ENCODE data around the gene USP34.
A peak's percentile ranks its signal among the peaks of the same experiment; 100 is the strongest.

Gene USP34

GRCh38 chr2:61470965-61471904 is at the start of gene USP34:
Gene USP34 (minus strand): TSS chr2:61471087. CDS start chr2:61470692, 395 bp downstream.
- Histone ChIP-seq H3K9ac (ENCODE audit: low read depth in 1 of 2, low read length in 2 of 2) (peak within 1 kb of the TSS; percentile 88 to 99), H3K4me3 (ENCODE audit: low read length in 2 of 2) (peak within 1 kb of the TSS; percentile 93 to 96), H3K36me3 (ENCODE audit: control insufficient read depth in 2 of 2, insufficient read depth in 2 of 2, low read length in 2 of 2) (peaks cover 0 to 2% of the 10 kb centered on the region in 2 donors), H3K9me3 (ENCODE audit: control insufficient read depth in 2 of 2, low read length in 2 of 2) (no peaks in the 10 kb centered on the region), H3K4me1 (ENCODE audit: control insufficient read depth in 2 of 2, insufficient read depth in 2 of 2, low read length in 2 of 2) (peaks cover 12 to 13% of the 10 kb centered on the region in 2 donors), H3K27ac (ENCODE audit: low read depth in 2 of 2, low read length in 2 of 2) (peak within 1 kb of the TSS; percentile 97), H3K27me3 (ENCODE audit: control insufficient read depth in 2 of 2, insufficient read depth in 2 of 2, low read length in 2 of 2) (no peaks in the 10 kb centered on the region)

- peaks cover 30 to 36% of the 10 kb centered on the region in 2 donors for H3K36me3 ChIP-seq (ENCODE audit: control insufficient read depth in 2 of 2, insufficient read depth in 2 of 2, low read length in 2 of 2)
- no peak overlapping the region for H3K9ac ChIP-seq (ENCODE audit: low read depth in 1 of 2, low read length in 2 of 2)
- H3K4me1 ChIP-seq (ENCODE audit: control insufficient read depth in 2 of 2, insufficient read depth in 2 of 2, low read length in 2 of 2) = no peaks in the 10 kb centered on the region
- H3K27ac ChIP-seq (ENCODE audit: low read depth in 2 of 2, low read length in 2 of 2) = no peak overlapping the region
- no peaks in the 10 kb centered on the region for H3K9me3 ChIP-seq (ENCODE audit: control insufficient read depth in 2 of 2, low read length in 2 of 2)
- H3K4me3 ChIP-seq (ENCODE audit: low read length in 2 of 2) = no peak overlapping the region
- no peaks in the 10 kb centered on the region for H3K27me3 ChIP-seq (ENCODE audit: control insufficient read depth in 2 of 2, insufficient read depth in 2 of 2, low read length in 2 of 2)
Observed at GRCh38 chr2:61520261-61520660, 49.4 kb upstream of the USP34 start.

GRCh38 chr2:61512768-61513398 is 42.0 kb upstream of the USP34 start:
- peaks cover 29 to 38% of the 10 kb centered on the region in 2 donors for H3K36me3 ChIP-seq (ENCODE audit: control insufficient read depth in 2 of 2, insufficient read depth in 2 of 2, low read length in 2 of 2)
- peak overlapping the region in 1 of 2 donors; percentile 23 for H3K27ac ChIP-seq (ENCODE audit: low read depth in 2 of 2, low read length in 2 of 2)

GRCh38 chr2:61510674-61511671 is 40.1 kb upstream of the USP34 start:
- no peaks in the 10 kb centered on the region for H3K27me3 ChIP-seq (ENCODE audit: control insufficient read depth in 2 of 2, insufficient read depth in 2 of 2, low read length in 2 of 2)
- peaks cover 0 to 5% of the 10 kb centered on the region in 2 donors for H3K4me1 ChIP-seq (ENCODE audit: control insufficient read depth in 2 of 2, insufficient read depth in 2 of 2, low read length in 2 of 2)
- H3K27ac ChIP-seq (ENCODE audit: low read depth in 2 of 2, low read length in 2 of 2) = no peak overlapping the region
- no peak overlapping the region for H3K4me3 ChIP-seq (ENCODE audit: low read length in 2 of 2)
- H3K9me3 ChIP-seq (ENCODE audit: control insufficient read depth in 2 of 2, low read length in 2 of 2) = no peaks in the 10 kb centered on the region
- peaks cover 29 to 34% of the 10 kb centered on the region in 2 donors for H3K36me3 ChIP-seq (ENCODE audit: control insufficient read depth in 2 of 2, insufficient read depth in 2 of 2, low read length in 2 of 2)
- no peak overlapping the region for H3K9ac ChIP-seq (ENCODE audit: low read depth in 1 of 2, low read length in 2 of 2)

More at GRCh38 chr2:61512768-61513398, 42.0 kb upstream of the USP34 start:
- Histone ChIP-seq H3K4me3 (ENCODE audit: low read length in 2 of 2) (no peak overlapping the region), H3K9me3 (ENCODE audit: control insufficient read depth in 2 of 2, low read length in 2 of 2) (no peaks in the 10 kb centered on the region), H3K27me3 (ENCODE audit: control insufficient read depth in 2 of 2, insufficient read depth in 2 of 2, low read length in 2 of 2) (no peaks in the 10 kb centered on the region), H3K4me1 (ENCODE audit: control insufficient read depth in 2 of 2, insufficient read depth in 2 of 2, low read length in 2 of 2) (peaks cover 0 to 5% of the 10 kb centered on the region in 2 donors), H3K9ac (ENCODE audit: low read depth in 1 of 2, low read length in 2 of 2) (no peak overlapping the region)

- H3K36me3 ChIP-seq (ENCODE audit: control insufficient read depth in 2 of 2, insufficient read depth in 2 of 2, low read length in 2 of 2) = peaks cover 20 to 40% of the 10 kb centered on the region in 2 donors
- H3K9ac ChIP-seq (ENCODE audit: low read depth in 1 of 2, low read length in 2 of 2) = no peak overlapping the region
- H3K27ac ChIP-seq (ENCODE audit: low read depth in 2 of 2, low read length in 2 of 2) = no peak overlapping the region
- no peaks in the 10 kb centered on the region for H3K27me3 ChIP-seq (ENCODE audit: control insufficient read depth in 2 of 2, insufficient read depth in 2 of 2, low read length in 2 of 2)
- H3K4me1 ChIP-seq (ENCODE audit: control insufficient read depth in 2 of 2, insufficient read depth in 2 of 2, low read length in 2 of 2) = no peaks in the 10 kb centered on the region
- H3K9me3 ChIP-seq (ENCODE audit: control insufficient read depth in 2 of 2, low read length in 2 of 2) = no peaks in the 10 kb centered on the region
- no peak overlapping the region for H3K4me3 ChIP-seq (ENCODE audit: low read length in 2 of 2)
Observed at GRCh38 chr2:61504949-61505348, 34.1 kb upstream of the USP34 start.

GRCh38 chr2:61499060-61499459 is 28.2 kb upstream of the USP34 start:
- Histone ChIP-seq H3K27ac (ENCODE audit: low read depth in 2 of 2, low read length in 2 of 2) (no peak overlapping the region), H3K9ac (ENCODE audit: low read depth in 1 of 2, low read length in 2 of 2) (no peak overlapping the region), H3K36me3 (ENCODE audit: control insufficient read depth in 2 of 2, insufficient read depth in 2 of 2, low read length in 2 of 2) (peaks cover 55 to 71% of the 10 kb centered on the region in 2 donors), H3K27me3 (ENCODE audit: control insufficient read depth in 2 of 2, insufficient read depth in 2 of 2, low read length in 2 of 2) (no peaks in the 10 kb centered on the region), H3K4me3 (ENCODE audit: low read length in 2 of 2) (no peak overlapping the region), H3K4me1 (ENCODE audit: control insufficient read depth in 2 of 2, insufficient read depth in 2 of 2, low read length in 2 of 2) (no peaks in the 10 kb centered on the region), H3K9me3 (ENCODE audit: control insufficient read depth in 2 of 2, low read length in 2 of 2) (no peaks in the 10 kb centered on the region)

- H3K27ac ChIP-seq (ENCODE audit: low read depth in 2 of 2, low read length in 2 of 2) = no peak overlapping the region
- H3K36me3 ChIP-seq (ENCODE audit: control insufficient read depth in 2 of 2, insufficient read depth in 2 of 2, low read length in 2 of 2) = peaks cover 73 to 80% of the 10 kb centered on the region in 2 donors
- no peaks in the 10 kb centered on the region for H3K27me3 ChIP-seq (ENCODE audit: control insufficient read depth in 2 of 2, insufficient read depth in 2 of 2, low read length in 2 of 2)
- H3K9me3 ChIP-seq (ENCODE audit: control insufficient read depth in 2 of 2, low read length in 2 of 2) = no peaks in the 10 kb centered on the region
- no peak overlapping the region for H3K9ac ChIP-seq (ENCODE audit: low read depth in 1 of 2, low read length in 2 of 2)
- H3K4me1 ChIP-seq (ENCODE audit: control insufficient read depth in 2 of 2, insufficient read depth in 2 of 2, low read length in 2 of 2) = no peaks in the 10 kb centered on the region
- no peak overlapping the region for H3K4me3 ChIP-seq (ENCODE audit: low read length in 2 of 2)
Observed at GRCh38 chr2:61493523-61493942, 22.6 kb upstream of the USP34 start.

- Histone ChIP-seq H3K27ac (ENCODE audit: low read depth in 2 of 2, low read length in 2 of 2) (no peak overlapping the region), H3K27me3 (ENCODE audit: control insufficient read depth in 2 of 2, insufficient read depth in 2 of 2, low read length in 2 of 2) (no peaks in the 10 kb centered on the region), H3K4me1 (ENCODE audit: control insufficient read depth in 2 of 2, insufficient read depth in 2 of 2, low read length in 2 of 2) (no peaks in the 10 kb centered on the region), H3K9ac (ENCODE audit: low read depth in 1 of 2, low read length in 2 of 2) (no peak overlapping the region), H3K36me3 (ENCODE audit: control insufficient read depth in 2 of 2, insufficient read depth in 2 of 2, low read length in 2 of 2) (peaks cover 73 to 79% of the 10 kb centered on the region in 2 donors), H3K9me3 (ENCODE audit: control insufficient read depth in 2 of 2, low read length in 2 of 2) (no peaks in the 10 kb centered on the region), H3K4me3 (ENCODE audit: low read length in 2 of 2) (no peak overlapping the region)
Observed at GRCh38 chr2:61492476-61492875, 21.6 kb upstream of the USP34 start.

- H3K36me3 ChIP-seq (ENCODE audit: control insufficient read depth in 2 of 2, insufficient read depth in 2 of 2, low read length in 2 of 2) = peaks cover 50 to 70% of the 10 kb centered on the region in 2 donors
- H3K27ac ChIP-seq (ENCODE audit: low read depth in 2 of 2, low read length in 2 of 2) = no peak overlapping the region
- no peaks in the 10 kb centered on the region for H3K4me1 ChIP-seq (ENCODE audit: control insufficient read depth in 2 of 2, insufficient read depth in 2 of 2, low read length in 2 of 2)
- no peak overlapping the region for H3K9ac ChIP-seq (ENCODE audit: low read depth in 1 of 2, low read length in 2 of 2)
- H3K4me3 ChIP-seq (ENCODE audit: low read length in 2 of 2) = no peak overlapping the region
- no peaks in the 10 kb centered on the region for H3K27me3 ChIP-seq (ENCODE audit: control insufficient read depth in 2 of 2, insufficient read depth in 2 of 2, low read length in 2 of 2)
- H3K9me3 ChIP-seq (ENCODE audit: control insufficient read depth in 2 of 2, low read length in 2 of 2) = no peaks in the 10 kb centered on the region
Observed at GRCh38 chr2:61485281-61485680, 14.4 kb upstream of the USP34 start.
